Neuron (in vitro differentiated cells): Measurements from ENCODE around the gene FOS.

Experiments
- H2AFZ ChIP-seq: one replicate; pipeline ENCODE4 v1.6.1; 2013; ENCODE audit warnings: low read depth, mild to moderate bottlenecking, inconsistent platforms, low read length, moderate library complexity
- H3K27me3 ChIP-seq: one replicate; pipeline ENCODE4 v1.6.1; 2013; ENCODE audit warnings: low read length; ENCODE audit not compliant: insufficient read depth
- H3K36me3 ChIP-seq: one replicate; pipeline ENCODE4 v1.6.1; 2013; ENCODE audit warnings: low read length; ENCODE audit not compliant: insufficient read depth
- H3K4me1 ChIP-seq: one replicate; pipeline ENCODE4 v1.6.1; 2013; ENCODE audit warnings: low read length; ENCODE audit not compliant: insufficient read depth
- H3K4me3 ChIP-seq: 2 replicates; pipeline ENCODE4 v1.5.1; 2013; ENCODE audit warnings: mild to moderate bottlenecking, low read length, moderate library complexity
- H3K9me3 ChIP-seq: one replicate; pipeline ENCODE4 v1.6.1; 2013; ENCODE audit warnings: low read length

Gene FOS

GRCh38 chr14:75331471-75331870 lies 52.8 kb downstream of the FOS start:
- Histone ChIP-seq H3K36me3 (no peaks in the 10 kb centered on the region), H3K4me1 (peaks cover 18% of the 10 kb centered on the region), H3K4me3 (no peak overlapping the region), H2AFZ (no peak overlapping the region), H3K27me3 (peaks cover 19% of the 10 kb centered on the region), H3K9me3 (no peaks in the 10 kb centered on the region)
